H54 (cell line): ENCODE results near the gene OR5AU1.

ENCODE experiments used
- DNase-seq: peaks from one replicate; pipeline ENCODE4 v3.0.0; 2011; ENCODE audit warnings: low spot score, mixed read lengths; ENCODE audit not compliant: insufficient read length
- FAIRE-seq: peaks from 3 replicates; lab custom pipeline; 2011; peaks lifted over from hg19 to GRCh38; lab: Jason Lieb, UNC
- POLR2A ChIP-seq: IDR thresholded peaks from 2 replicates; pipeline ENCODE4 v1.6.1; 2011; ENCODE audit warnings: low read depth, mild to moderate bottlenecking, low read length

OR5AU1 gene

GRCh38 chr14:21155963-21156362 is at the start of gene OR5AU1:
TSS of gene OR5AU1 (minus strand) at chr14:21156063. CDS start at chr14:21155872, 191 bp downstream.
- FAIRE-seq (no peak), DNase-seq (no peak)
- no peak for TF ChIP-seq POLR2A

DNA sequence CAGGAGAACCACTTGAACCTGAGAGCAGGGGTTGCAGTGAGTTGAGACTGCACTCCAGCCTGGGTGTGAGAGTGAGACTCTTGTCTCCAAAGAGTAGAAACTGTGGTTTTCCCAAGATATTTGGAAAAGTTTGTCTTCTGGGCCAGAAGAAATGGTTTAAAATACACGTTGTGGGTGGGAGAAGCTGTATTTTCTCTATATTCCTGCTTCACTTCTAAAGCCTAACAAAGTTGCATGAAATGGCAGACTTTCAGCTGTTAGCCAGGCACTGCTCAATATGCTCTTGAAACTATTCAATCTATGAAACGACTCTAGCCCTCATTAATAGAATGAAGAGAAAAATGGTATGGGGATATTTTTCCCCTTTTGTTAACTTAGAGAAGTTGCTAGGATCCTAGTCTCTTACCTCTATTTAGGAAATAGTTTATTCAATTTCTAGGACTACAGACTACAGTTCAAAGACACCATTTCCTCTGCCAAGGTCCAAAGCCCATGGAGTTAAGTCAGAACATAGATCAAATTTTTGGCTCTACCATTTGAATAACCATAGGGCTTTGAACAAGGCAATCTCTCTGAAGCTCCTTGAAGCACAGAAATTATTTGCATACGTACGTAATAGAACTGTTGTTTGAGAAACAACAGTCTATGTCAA is 49.3 kb upstream of the OR5AU1 start:
- no peak for TF ChIP-seq POLR2A
- FAIRE-seq (no peak), DNase-seq (no peak)

- FAIRE-seq (no peak), DNase-seq (no peak)
- no peak for TF ChIP-seq POLR2A
Measured at GRCh38 chr14:21204167-21205025, 48.5 kb upstream of the OR5AU1 start.

- TF ChIP-seq POLR2A, result no peak
- DNase-seq (no peak), FAIRE-seq (no peak)
Measured at GRCh38 chr14:21203470-21204166, 47.8 kb upstream of the OR5AU1 start.

GRCh38 chr14:21202463-21203358 is 46.8 kb upstream of the OR5AU1 start:
- DNase-seq (no peak), FAIRE-seq (no peak)

GRCh38 chr14:21201732-21202462 is 46.0 kb upstream of the OR5AU1 start:
- FAIRE-seq (no peak), DNase-seq (no peak)
- no peak for TF ChIP-seq POLR2A

More at GRCh38 chr14:21202463-21203358, 46.8 kb upstream of the OR5AU1 start:
- no peak for TF ChIP-seq POLR2A

DNA sequence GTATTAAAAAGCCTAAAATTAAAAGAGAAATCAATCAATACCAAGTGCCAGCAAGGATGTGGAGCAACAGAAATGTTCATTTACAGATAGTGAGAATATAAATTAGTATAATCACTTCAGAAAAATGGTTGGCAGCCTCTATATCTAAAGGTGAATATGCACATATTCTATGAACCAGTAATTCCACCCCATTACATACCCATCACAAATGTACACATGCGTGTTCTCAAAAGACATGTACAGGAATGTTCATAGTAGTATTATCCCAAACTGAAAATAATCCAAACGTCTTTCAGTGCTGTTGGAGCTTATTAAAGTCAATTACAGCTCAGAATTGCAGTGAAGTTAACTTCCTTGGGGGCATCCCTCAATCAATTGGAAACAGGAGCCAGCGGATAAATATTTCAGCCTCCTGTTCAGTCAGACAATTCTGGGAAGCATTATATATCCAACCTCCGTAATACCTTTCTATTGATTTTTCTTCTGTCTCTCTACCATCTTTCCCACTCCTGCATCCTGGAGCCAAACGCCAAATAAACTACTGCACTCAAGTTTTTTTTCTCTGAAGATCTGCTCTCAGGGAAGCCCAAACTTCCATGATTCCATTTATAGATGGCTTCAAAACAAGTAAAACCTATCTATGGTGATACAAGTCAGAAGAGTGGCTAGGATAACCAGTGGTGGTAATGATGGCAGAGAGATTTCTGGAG is 45.0 kb upstream of the OR5AU1 start:
- FAIRE-seq, result no peak
- TF ChIP-seq POLR2A, result no peak
- no peak for DNase-seq

DNA sequence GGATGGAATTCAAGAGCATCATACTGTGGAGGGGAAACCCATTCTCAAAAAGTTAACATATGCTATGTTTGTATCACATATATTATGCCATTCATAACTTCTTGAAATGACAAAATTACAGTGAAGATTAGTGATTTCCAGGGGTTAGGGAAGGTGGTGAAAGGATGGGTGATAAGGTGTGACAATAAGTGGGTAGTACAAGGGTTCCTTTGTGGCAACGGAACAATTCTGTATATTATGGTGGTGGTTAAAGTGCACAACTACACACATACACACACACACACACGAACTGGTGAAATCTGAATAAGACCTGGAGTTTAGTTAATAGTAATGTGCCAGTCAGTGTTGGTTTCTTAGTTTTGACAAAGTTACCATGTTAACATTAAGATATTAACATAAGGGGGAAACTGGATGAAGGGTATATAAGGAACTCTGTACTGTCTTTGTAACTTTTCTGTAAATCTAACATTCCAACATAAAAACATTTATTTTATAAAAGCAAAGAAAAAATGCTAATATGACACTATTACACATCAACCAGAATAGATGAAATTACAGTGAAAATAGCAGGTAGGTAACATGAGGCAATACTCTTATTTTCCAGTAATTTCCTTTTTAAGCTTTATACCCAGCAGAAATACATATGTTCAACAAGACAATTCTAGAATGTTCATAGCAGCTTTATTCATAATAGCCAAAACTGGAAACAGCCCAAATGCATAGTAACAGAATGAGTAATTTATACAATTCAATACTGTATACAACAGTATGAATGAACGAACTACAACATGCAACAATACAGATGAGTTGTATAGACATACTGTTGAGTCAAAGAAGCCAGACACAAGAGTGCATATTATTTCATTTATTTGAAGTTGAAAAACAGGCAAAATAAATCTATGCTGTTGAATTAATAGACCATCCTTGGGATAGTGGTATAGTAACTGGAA is 44.0 kb upstream of the OR5AU1 start:
- no peak for TF ChIP-seq POLR2A
- FAIRE-seq, result no peak
- DNase-seq, result no peak

DNA sequence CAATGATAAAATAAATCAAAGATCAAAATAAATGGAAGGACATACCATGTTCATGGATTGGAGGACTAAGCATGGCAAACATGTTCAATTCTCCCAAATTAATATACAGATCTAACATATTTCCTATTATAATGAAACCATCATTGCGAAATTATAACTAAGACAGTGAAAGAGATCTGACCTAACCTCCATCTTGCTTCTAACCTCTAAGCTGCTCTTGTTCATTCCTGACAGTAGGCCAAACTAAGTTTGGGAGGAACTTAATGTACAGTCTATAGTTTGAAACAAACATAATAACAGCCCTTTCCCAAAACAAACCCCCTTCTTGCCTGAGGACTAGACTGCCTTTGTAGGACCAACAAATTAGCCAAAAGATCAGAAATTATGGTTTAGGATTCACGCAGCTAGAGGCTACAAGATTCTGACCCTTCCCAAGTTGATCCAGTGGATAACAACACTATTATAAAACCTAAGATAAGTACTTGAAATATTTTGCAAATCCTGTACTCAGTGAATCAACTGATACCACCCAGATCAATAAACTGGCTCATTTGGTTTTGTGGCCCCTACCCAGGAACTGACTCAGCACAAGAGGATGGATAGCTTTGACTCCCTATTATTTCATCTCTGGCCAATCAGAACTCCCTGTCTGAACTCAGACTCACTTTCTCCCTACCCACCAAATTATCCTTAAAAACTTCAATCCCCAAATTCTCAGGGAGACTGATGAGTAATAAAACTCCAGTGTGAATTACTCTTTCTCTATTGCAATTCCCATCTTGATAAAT is 41.7 kb upstream of the OR5AU1 start:
- TF ChIP-seq POLR2A, result no peak
- FAIRE-seq, result no peak

DNA sequence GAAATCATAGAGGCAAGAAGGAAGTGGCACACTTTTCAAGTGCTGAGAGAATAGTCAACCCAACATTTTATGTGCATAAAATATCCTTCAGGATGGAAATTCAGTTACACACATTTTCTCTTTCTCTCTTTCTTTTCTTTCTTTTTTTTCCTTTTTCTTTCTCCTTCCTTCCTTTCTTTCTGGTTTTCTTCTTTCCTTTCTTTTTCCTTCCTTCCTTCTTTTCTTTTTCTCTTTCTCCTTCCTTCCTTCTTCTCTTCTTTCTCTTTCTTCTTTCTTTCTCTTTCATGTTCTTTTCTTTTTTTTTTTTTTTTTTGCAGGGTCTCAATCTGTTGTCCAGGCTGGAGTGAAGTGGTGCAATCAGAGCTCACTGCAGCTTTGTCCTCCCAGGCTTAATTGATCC is 38.7 kb upstream of the OR5AU1 start:
- no peak for FAIRE-seq
- DNase-seq, result no peak
- TF ChIP-seq POLR2A, result no peak

More for the DNA sequence above, 41.7 kb upstream of the OR5AU1 start:
- DNase-seq, result no peak
